HepG2 (cell line): Measurements from ENCODE around the gene MFAP2. TPM values are rescaled to one million over a fixed set of nuclear protein-coding genes. Genes with fewer than 3 reads are reported as not detected.

Experiments used
- CREBL2 ChIP-seq: sonication (generic); formaldehyde crosslinking; IDR thresholded peaks from 2 replicates; pipeline ENCODE4 v1.8.1; 2023; ENCODE audit warnings: missing genetic modification reagents, mild to moderate bottlenecking, borderline replicate concordance
- FOSL2 ChIP-seq: sonication (generic); formaldehyde crosslinking; IDR thresholded peaks from 2 replicates; pipeline ENCODE4 v1.4.0; 2020; ENCODE audit warnings: missing genetic modification reagents
- MED8 ChIP-seq: sonication (generic); formaldehyde crosslinking; IDR thresholded peaks from 2 replicates; pipeline ENCODE4 v1.8.1; 2023; ENCODE audit warnings: mild to moderate bottlenecking, missing genetic modification reagents; ENCODE audit not compliant: insufficient replicate concordance
- NFATC3 ChIP-seq: sonication (generic); formaldehyde crosslinking; IDR thresholded peaks from 2 replicates; pipeline ENCODE4 v1.5.1; 2020; ENCODE audit warnings: mild to moderate bottlenecking, missing genetic modification reagents
- NONO ChIP-seq, 2 experiments: fragments of 450-650 bp in 1 of 2; sonication (generic) in 1 of 2; formaldehyde crosslinking in 1 of 2; IDR thresholded peaks in 1 of 2; conservative IDR thresholded peaks in 1 of 2; 2 replicates each; pipeline versions ENCODE4 v1.6.1 to v1.8.0; 2017 to 2022; ENCODE audit warnings: mild to moderate bottlenecking in 1 of 2, missing genetic modification reagents in 1 of 2, moderate library complexity in 1 of 2
- POLR2A ChIP-seq, 2 experiments: IDR thresholded peaks; 2 replicates each; pipeline ENCODE4 v1.6.1; 2011; ENCODE audit warnings: low read depth in 2 of 2, low read length in 2 of 2, mild to moderate bottlenecking in 1 of 2, moderate library complexity in 1 of 2; ENCODE audit not compliant: insufficient read depth in 1 of 2
- PRDM15 ChIP-seq: sonication (generic); formaldehyde crosslinking; IDR thresholded peaks from 2 replicates; pipeline ENCODE4 v1.4.0; 2020; ENCODE audit warnings: missing genetic modification reagents
- RBM39 ChIP-seq: fragments of 200-400 bp; formaldehyde crosslinking; IDR thresholded peaks from one replicate; pipeline ENCODE4 v1.6.1; 2018; ENCODE audit warnings: antibody characterized with exemption, mild to moderate bottlenecking, low read depth, low read length; ENCODE audit not compliant: poor library complexity, severe bottlenecking
- SOX6 ChIP-seq, 2 experiments: fragments of 450-650 bp in 1 of 2; sonication (generic) in 1 of 2; formaldehyde crosslinking in 1 of 2; IDR thresholded peaks; 2 replicates each; pipeline versions ENCODE4 v1.4.0 to v1.6.1; 2017 to 2020; ENCODE audit warnings: antibody characterized with exemption in 1 of 2, mild to moderate bottlenecking in 1 of 2, missing genetic modification reagents in 1 of 2
- ZHX2 ChIP-seq, 2 experiments: sonication (generic) in 1 of 2; formaldehyde crosslinking in 1 of 2; IDR thresholded peaks; 2 replicates each; pipeline versions ENCODE4 v1.6.1 to v1.9.0; 2014 to 2022; ENCODE audit warnings: antibody characterized with exemption in 1 of 2, borderline replicate concordance in 1 of 2, inconsistent platforms in 1 of 2, low read depth in 1 of 2, missing genetic modification reagents in 1 of 2
- ZNF609 ChIP-seq: sonication (generic); formaldehyde crosslinking; IDR thresholded peaks from 2 replicates; pipeline ENCODE4 v1.4.0; 2020; ENCODE audit warnings: mild to moderate bottlenecking, missing genetic modification reagents, borderline replicate concordance
- polyA plus RNA-seq, 8 experiments: library from polyadenylated mRNA; depleted of rRNA in 3 of 8; stranded (reverse) in 7 of 8; unstranded in 1 of 8; fragments of >200 nt; fragmentation: Illumina TruSeq in 4 of 8; extraction: Trizol in 4 of 8; gene quantifications; 2 replicates each; pipeline versions ENCODE4 v1.2.1 to v1.2.3, GENCODE V29; 2011 to 2016; ENCODE audit warnings: low read depth in 4 of 8, missing spikeins in 1 of 8, mixed read lengths in 1 of 8; ENCODE audit not compliant: insufficient read depth in 1 of 8
- total RNA-seq, 5 experiments: library from RNA; depleted of rRNA; stranded (reverse); fragments of >200 nt; fragmentation: Illumina TruSeq; extraction: Trizol; gene quantifications; 2 replicates each; pipeline ENCODE4 v1.2.3, GENCODE V29; 2016; ENCODE audit warnings: low read depth in 1 of 5

Gene MFAP2
- total and polyA plus RNA-seq, 2 of the 13 experiments (the other 11 are each of a cell fraction or from before 2014, with no cell fraction given), result 1.1 to 1.4 TPM

GRCh38 chr1:17011439-17012307 lies 31.3 kb upstream of the MFAP2 start, which contains the start of gene ATP13A2 (continued):
- TF ChIP-seq FOSL2 (peak; percentile 13; the same call in 1 of the 2 replicates), MED8 (CRISPR knock-in tag) (no peak), PRDM15 (CRISPR knock-in tag) (peak; percentile 96), SOX6 (IDR thresholded peaks at IDR 0.05) (no peak), SOX6 (CRISPR knock-in tag; IDR thresholded peaks at IDR 0.05) (no peak; the same call in 1 of the 2 replicates), RBM39 (no peak), NONO (IDR thresholded peaks at IDR 0.05) (no peak), NONO (CRISPR knock-in tag; conservative IDR thresholded peaks at IDR 0.05) (peak; percentile 53; the same call in 1 of the 2 replicates), CREBL2 (CRISPR knock-in tag) (no peak), ZNF609 (CRISPR knock-in tag) (no peak), POLR2A (IDR thresholded peaks at IDR 0.05; ENCODE audit: insufficient read depth in 1 of 2, low read depth in 2 of 2, low read length in 2 of 2) (peak in 1 of 2 experiments; percentile 71; a peak in 2 of 4 replicates), ZHX2 (IDR thresholded peaks at IDR 0.05; ENCODE audit: low read depth) (0 out of 2 replicates have a peak, but pooled peaks have one; percentile 28), ZHX2 (CRISPR knock-in tag; IDR thresholded peaks at IDR 0.05; ENCODE audit: borderline replicate concordance) (no peak), NFATC3 (no peak)
